BJ (cell line): ENCODE results near the gene CDADC1. TPM values are rescaled to one million over a fixed set of nuclear protein-coding genes. Genes with fewer than 3 reads are reported as not detected.

Experiments used
- CTCF ChIA-PET: fragments of 350-600 bp; formaldehyde crosslinking; extraction: SDS; loops from one replicate; lab custom pipeline; 2021; ENCODE audit warnings: antibody characterized with exemption, inconsistent platforms; lab: Yijun Ruan, JAX
- POLR2A ChIA-PET: fragments of 300-600 bp; sonication (Branson Sonifier 250); formaldehyde crosslinking; extraction: SDS; loops from one replicate; lab custom pipeline; 2021; ENCODE audit warnings: antibody characterized with exemption; lab: Charles Lee
- DNase-seq: peaks from one replicate; pipeline ENCODE4 v3.0.0-alpha.2; 2011; ENCODE audit warnings: low read depth
- H3K27me3 ChIP-seq: 2 replicates; pipeline ENCODE4 v1.6.0; 2011; ENCODE audit warnings: low read length; ENCODE audit not compliant: control insufficient read depth, insufficient read depth
- H3K36me3 ChIP-seq: 2 replicates; pipeline ENCODE4 v1.5.1; 2011; ENCODE audit warnings: low read length; ENCODE audit not compliant: control insufficient read depth, insufficient read depth
- H3K4me3 ChIP-seq: 2 replicates; pipeline ENCODE4 v1.5.1; 2011; ENCODE audit warnings: low read depth, mild to moderate bottlenecking, control low read depth, low read length
- CTCF ChIP-seq: IDR thresholded peaks from 2 replicates; pipeline ENCODE4 v1.5.1; 2011; ENCODE audit warnings: low read depth, mild to moderate bottlenecking, control low read depth, inconsistent platforms, low read length, moderate library complexity; ENCODE audit not compliant: insufficient read depth
- polyA plus RNA-seq: library from polyadenylated mRNA; depleted of rRNA; stranded (reverse); fragments of >200 nt; gene quantifications from 2 replicates; pipeline ENCODE4 v1.2.3, GENCODE V29; 2011

Gene CDADC1
- polyA plus RNA-seq, 1 experiment = 2.2 TPM

DNA sequence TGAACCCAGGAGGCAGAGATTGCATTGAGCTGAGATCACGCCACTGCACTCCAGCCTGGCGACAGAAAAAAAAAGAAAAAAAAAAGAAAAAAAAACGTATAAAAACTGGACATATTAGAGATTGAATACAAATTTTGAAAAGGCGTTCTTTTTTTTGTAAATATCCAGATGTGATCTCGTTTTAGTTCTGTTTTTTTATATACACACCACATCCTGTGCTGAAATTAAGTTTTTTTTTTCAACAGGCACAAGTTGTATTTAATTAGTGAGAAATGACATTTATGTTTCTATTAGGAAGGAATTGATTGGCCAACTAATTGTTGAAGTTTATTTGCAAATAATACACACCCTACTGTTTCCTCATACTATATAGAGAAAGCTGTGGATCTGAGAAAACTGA lies 3.6 kb downstream of the CDADC1 start:
- TF ChIP-seq CTCF = no peak
- Histone ChIP-seq H3K36me3 (no peaks in the 10 kb centered on the region), H3K27me3 (no peaks in the 10 kb centered on the region), H3K4me3 (no peak overlapping the region)
- DNase-seq = no peak
- ChIA-PET POLR2A (no interaction called here), CTCF (interaction anchor here (0.6 kb wide), 1 partner anchor 478 kb away, joined by 3 read pairs; no protein-coding TSS in a partner anchor)

- no peak for TF ChIP-seq CTCF
- no peak for DNase-seq
- H3K36me3 ChIP-seq = no peaks in the 10 kb centered on the region
- H3K4me3 ChIP-seq = no peak overlapping the region
- no peaks in the 10 kb centered on the region for H3K27me3 ChIP-seq
- POLR2A ChIA-PET = no interaction called here
- CTCF ChIA-PET = no interaction called here
These were observed 5.6 kb downstream of the CDADC1 start for GRCh38 chr13:49253310-49253709.

- ChIA-PET POLR2A (no interaction called here), CTCF (no interaction called here)
- Histone ChIP-seq H3K4me3 (no peak overlapping the region), H3K36me3 (no peaks in the 10 kb centered on the region), H3K27me3 (no peaks in the 10 kb centered on the region)
- no peak for DNase-seq
- no peak for TF ChIP-seq CTCF
These were observed 6.3 kb downstream of the CDADC1 start for GRCh38 chr13:49254007-49254406.

GRCh38 chr13:49256841-49257240 lies 9.1 kb downstream of the CDADC1 start:
- no peak for DNase-seq
- H3K36me3 ChIP-seq = peaks cover 1% of the 10 kb centered on the region
- ChIA-PET CTCF (no interaction called here), POLR2A (interaction anchor here (0.7 kb wide), 1 partner anchor 187 kb away, joined by 3 read pairs; the partner anchor contains the start of gene CAB39L)
- no peaks in the 10 kb centered on the region for H3K27me3 ChIP-seq
- TF ChIP-seq CTCF = no peak
- H3K4me3 ChIP-seq = no peak overlapping the region

DNA sequence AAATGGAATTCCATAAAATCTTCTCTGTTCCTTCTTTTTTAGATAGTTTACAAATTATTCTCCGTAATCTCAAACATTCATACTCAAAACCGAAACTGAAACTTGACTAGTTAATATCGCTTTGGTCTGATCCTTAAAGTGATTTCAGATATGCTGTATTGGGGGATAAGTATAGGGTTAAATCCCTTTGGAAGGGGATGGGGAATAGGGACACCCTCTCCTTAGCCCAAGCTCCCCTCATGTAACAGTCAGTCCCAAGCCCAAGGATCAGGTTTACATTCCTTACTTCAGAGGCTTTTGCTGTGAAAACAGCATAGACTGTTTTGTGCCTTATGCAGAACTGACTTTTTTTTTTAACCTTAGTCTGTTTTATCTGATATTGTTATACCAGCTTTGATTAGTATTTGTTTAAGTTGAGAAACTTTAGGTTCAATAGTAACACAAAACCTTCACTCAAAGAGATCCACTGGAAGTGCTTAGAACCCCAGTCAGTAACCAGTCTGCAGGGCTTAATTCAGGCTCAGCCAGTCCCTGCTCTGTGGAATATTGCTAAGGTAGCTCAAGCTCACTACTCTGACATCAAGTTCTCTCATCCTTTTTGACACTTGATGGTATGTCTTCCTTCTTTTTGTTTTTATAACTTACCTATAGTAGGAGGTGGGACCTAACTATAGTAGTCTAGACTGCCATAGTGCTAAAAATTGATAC lies 10.5 kb downstream of the CDADC1 start:
- Histone ChIP-seq H3K4me3 (no peak overlapping the region), H3K36me3 (peaks cover 1% of the 10 kb centered on the region), H3K27me3 (no peaks in the 10 kb centered on the region)
- ChIA-PET CTCF (interaction anchor here (0.6 to 1.6 kb wide), 3 partner anchors 9 to 148 kb away, joined by 4 read pairs; no protein-coding TSS in a partner anchor), POLR2A (no interaction called here)
- no peak for DNase-seq
- no peak for TF ChIP-seq CTCF
